ENCODE data around the gene CACNA2D3.
A peak's percentile ranks its signal among the peaks of the same experiment; 100 is the strongest.
"Not testable (repeated sequence)": the region's sequence is repeated elsewhere in the genome, so short reads cannot be mapped to it uniquely, and the experiment has no call there.

CACNA2D3 gene

DNA sequence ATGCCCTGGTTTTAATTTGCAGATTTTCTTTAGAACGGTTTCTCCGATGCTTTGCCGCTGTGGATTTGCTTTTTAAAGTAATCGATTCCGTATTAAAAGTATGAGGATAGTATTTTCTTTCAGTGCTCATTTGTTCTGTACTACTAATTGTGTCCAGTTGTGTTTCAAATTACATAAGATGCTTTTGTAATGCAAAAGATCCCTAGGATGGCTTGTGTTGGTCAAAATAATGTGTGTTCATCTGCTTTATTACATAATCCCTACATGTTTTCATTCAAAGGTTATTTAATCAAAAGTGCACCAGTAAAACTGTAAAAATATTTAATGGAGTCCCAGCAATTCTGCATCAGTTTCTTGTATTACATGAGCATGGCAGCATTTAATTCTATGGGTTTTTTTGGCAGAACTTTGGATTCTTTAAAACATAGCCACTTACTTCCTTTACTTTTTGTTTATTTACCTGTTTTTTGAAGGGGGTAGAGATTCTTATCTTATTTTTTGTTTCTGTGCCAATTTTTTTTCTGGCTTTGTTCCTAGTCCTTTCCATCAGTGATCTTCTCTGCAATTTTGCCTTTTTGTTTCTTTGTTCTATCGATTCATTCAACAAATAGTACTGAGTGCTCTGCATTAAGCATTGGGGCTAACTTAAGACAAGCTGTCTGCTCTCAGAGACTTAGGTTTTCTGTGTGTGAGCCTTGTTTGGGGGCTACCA, 452.7 kb downstream of the CACNA2D3 start:
- no peak for DNase-seq (ENCODE audit: low read depth)

GRCh38 chr3:54575618-54575960, 453.2 kb downstream of the CACNA2D3 start:
- DNase-seq (ENCODE audit: low read depth) = no peak

DNA sequence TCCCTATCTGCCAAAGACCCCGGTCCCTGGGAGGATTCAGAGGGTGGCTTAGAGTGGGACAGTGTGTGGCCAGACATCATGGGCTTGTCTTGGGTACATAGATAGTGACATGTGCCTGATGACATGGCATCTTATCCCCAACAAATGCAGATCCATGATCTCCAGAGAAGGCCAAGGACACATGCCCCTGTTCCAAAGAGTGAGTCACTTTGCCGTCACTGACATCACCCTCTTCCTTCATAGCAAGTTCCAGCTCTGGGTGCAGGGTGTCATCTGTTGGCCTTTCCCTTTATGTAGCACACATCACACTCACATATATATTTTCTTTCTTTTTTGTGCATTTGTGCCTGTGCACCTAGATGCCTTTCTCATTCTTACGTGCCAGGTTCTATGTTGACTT, 455.0 kb downstream of the CACNA2D3 start:
- no peak for DNase-seq (ENCODE audit: low read depth)

- peak; percentile 80 for DNase-seq (ENCODE audit: low read depth)
Measured at GRCh38 chr3:54578417-54578816, 456.1 kb downstream of the CACNA2D3 start.

DNA sequence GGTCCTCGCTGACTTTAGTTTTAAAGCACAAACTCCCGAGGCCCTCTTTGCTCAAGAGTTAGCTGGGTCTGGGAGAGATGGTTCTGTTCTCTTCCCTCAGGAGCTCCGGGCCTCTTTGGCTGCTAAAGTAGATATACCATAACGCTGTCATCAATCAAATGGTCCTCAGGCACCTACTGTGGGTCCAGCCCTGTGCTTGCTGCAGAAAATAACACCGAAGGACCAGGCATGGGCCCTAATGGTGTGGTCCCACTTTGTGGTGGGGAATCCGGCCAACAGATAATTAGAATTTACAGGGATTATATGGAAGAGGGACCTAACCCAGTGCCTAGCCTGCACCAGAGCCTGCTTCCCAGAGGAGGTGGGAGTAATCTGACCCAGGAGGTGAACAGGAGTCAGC, 458.1 kb downstream of the CACNA2D3 start:
- DNase-seq (ENCODE audit: low read depth) = no peak

DNA sequence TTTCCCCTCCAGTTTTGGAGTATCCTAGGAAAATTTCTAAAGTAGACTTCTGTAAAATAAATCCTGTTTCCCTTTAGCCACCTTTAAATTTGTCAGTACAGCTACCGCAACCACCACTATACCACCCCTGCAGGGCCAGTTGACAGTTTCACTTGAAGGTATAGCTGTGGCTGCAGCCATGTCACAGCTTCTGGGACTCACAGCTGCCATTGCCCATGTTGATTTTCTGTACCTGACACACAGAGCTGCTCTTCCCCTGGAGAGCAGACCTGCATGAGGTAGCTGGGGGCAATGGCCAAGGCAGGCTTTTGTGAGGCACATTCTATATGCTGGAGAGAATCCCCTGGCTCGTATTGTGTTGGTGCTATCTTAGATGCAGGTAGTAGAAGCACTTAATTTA, 460.1 kb downstream of the CACNA2D3 start:
- no peak for DNase-seq (ENCODE audit: low read depth)

- DNase-seq (ENCODE audit: low read depth) = no peak
Measured at GRCh38 chr3:54591157-54591556, 468.8 kb downstream of the CACNA2D3 start.

- no peak for DNase-seq (ENCODE audit: low read depth)
Measured at GRCh38 chr3:54593653-54594052, 471.3 kb downstream of the CACNA2D3 start.

- no peak for DNase-seq (ENCODE audit: low read depth)
Measured at GRCh38 chr3:54596087-54596486, 473.7 kb downstream of the CACNA2D3 start.

DNA sequence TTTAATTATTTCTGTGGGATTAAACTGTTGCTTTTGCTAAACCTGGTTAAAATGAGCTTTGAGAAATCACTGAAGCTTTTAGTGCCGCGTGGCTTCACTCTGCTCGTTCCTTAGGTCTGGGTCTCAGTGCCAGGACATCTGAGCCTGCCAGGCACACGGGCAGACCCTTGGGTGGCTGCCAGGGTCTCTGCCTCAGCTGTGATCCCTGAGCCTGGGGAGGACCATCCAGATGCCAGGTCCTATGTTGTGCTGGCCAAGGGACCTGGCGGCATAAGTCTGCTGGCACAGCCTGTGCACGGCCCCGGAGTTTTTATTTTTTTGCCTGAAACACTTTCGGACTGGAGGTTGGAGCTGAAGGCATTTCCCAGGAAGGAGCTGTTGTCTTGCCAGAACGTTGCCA, 477.4 kb downstream of the CACNA2D3 start:
- DNase-seq (ENCODE audit: low read depth) = no peak

GRCh38 chr3:54600441-54601204, 478.3 kb downstream of the CACNA2D3 start:
- DNase-seq (ENCODE audit: low read depth) = peak; percentile 62

DNA sequence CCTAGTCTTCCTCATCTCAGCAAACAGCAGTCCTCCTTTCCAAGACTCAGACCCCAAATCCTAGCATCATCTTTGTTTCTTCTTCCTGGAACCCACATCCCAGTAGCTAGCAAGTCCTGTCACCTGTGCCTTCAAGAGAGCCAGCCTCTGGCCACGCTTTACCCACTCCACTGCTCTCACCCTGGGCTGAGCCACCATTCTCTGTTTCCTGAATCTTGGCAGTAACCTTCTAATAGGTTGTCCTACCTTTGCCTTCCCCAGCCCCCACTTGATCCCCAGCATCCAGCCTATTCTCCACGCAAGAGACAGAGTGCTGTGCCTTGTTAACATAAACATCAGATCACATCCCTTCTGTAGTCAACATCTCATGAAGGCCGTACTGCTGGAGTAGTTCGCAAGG, 482.1 kb downstream of the CACNA2D3 start:
- DNase-seq (ENCODE audit: low read depth) = no peak

- DNase-seq (ENCODE audit: low read depth) = no peak
Measured at GRCh38 chr3:54608041-54608440, 485.7 kb downstream of the CACNA2D3 start.

DNA sequence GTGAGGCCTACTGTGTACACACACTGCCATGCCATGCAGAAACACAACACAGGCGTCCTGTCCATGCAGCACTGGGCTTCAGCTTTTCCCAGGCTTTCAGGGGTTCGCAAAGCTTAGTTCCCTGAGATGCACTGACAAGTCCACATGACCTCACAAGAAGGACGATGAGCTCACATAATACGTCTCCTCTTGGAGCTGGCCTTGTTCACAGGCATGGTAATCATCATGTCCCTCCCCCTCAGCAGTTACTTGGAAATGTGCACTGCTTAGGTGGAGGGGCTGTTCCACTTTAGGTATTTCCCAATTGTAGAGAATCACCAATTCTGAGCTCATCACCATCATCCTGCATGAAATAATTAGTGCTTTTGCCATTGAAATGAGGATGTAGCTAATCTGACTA, 496.7 kb downstream of the CACNA2D3 start:
- DNase-seq (ENCODE audit: low read depth) = no peak

DNA sequence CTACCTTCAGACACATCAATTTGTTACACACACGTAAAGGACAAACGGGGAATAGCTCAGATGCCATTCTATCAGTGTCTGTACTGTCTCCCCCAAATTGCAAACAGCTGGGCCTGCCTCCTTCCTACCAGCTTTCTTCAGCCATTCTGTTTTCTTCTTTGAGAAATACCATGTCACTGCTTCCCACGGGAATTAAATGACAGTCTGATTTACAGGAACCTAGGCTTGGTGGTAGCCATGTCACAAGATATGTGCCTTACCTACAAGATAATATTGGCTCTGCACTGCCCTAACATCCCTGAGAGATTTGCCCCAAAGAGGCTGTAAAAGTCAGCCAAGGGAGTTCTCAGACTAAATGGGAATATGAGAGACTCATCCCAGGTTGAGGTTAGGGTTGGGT, 497.2 kb downstream of the CACNA2D3 start:
- no peak for DNase-seq (ENCODE audit: low read depth)

DNA sequence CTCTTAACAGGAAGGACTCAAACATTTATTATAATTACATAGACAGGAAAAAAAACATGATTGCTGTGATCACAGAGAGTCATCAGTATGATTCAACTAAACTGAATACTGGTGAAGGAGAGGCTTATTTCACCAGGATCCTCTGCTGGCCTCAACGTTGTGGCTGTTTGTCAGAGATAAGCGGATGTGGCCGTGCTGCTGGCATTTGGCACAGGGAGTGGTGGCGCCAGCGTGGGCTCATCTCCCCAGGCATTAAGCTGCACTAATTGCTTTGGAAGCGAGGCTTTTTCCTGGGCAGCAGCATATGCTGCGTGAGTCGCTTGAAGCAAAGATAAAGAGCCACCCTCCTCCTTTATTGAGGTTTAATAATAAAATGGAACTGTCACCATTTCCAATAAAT, 498.8 kb downstream of the CACNA2D3 start:
- peak; percentile 6 for DNase-seq (ENCODE audit: low read depth)

GRCh38 chr3:54622678-54623077, 500.3 kb downstream of the CACNA2D3 start:
- no peak for DNase-seq (ENCODE audit: low read depth)

- no peak for DNase-seq (ENCODE audit: low read depth)
Measured at GRCh38 chr3:54625805-54626787, 503.7 kb downstream of the CACNA2D3 start.

DNA sequence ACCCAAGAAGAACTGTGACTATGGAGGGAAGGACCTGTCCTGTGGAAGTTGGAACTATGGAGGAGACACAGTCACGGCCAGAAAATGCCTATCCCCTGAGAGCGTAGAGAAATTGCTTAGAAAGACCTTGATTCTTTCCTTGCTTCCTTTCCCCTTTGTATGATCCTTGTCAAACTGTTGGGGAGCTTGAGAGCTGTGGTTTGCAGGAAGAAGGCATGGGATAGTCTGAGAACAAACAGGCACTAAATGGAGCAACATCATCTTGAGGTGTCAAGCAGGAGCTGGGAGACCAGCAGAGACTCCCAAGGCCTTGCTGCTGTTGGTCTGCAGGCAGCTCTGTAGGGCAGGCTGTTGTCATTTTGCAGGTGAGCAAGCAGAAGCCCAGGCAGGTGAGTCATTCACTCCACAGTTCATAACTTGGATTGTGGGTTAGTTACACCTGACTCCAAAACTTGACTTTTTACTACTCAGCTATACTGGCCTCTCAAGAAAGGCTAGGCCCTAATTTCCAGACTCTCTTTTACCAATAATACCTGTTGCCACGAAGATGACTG, 506.6 kb downstream of the CACNA2D3 start:
- DNase-seq (ENCODE audit: low read depth) = no peak

DNA sequence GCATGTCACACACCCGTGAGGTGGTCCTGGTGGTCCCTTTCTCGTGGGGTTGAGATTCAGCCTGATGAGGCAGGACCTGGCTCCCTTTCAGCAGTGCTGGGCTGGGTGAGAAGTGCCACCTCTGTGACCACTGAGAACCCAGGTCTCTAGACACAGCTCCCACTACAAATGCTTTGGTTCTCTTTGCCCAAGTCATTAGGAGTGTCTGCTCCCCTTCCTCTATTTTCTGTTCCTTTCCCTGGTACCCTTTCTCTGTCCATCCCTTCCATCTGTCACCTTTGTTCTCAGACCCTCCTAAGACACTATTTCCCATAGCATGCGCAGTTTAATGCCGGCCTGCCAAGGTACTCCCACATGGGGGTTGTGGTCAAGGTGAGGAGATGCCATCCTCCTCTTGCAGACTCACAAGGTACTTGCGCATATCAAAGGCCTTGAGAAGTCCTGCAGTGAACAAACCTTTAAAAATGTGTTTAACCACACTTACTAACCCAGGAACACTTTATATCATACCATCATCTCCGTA, 507.8 kb downstream of the CACNA2D3 start:
- no peak for DNase-seq (ENCODE audit: low read depth)

GRCh38 chr3:54631001-54631400, 508.6 kb downstream of the CACNA2D3 start:
- not testable (repeated sequence) for DNase-seq (ENCODE audit: low read depth)

All from fibroblast of gingiva (primary cell).